Measurements from ENCODE around the gene PYGO1. TPM values are rescaled to one million over a fixed set of nuclear protein-coding genes. Genes with fewer than 3 reads are reported as not detected.

PYGO1 gene
- total and polyA plus RNA-seq, 2 of the 8 experiments (the other 6 are each of a cell fraction or from before 2014, with no cell fraction given) = 0.50 to 1.1 TPM

DNA sequence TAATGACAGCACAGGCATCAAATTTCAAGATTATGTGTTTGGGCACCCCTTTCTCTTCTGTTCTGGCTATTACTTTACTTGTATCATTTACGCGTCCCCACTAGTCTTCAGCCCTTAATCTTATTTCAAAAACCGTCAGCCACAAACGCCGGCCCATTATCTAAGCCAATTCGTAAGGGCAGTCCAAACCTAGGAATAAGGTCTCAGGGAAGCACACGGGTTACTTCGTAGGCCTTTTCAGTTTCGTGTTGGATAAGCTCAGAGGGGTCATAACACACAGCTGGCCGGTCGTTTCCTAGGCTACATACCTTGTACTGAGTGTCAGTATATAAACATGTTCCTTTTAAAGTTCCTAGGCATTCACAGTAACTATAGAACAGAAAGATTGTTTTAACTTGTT, 75.0 kb downstream of the PYGO1 start:
- Histone ChIP-seq H4K8ac (ENCODE audit: extremely low read depth, insufficient read depth, low read length) (no peak overlapping the region), H2BK5ac (ENCODE audit: low read depth, low read length) (no peak overlapping the region), H3K4ac (replicated peaks; ENCODE audit: insufficient read length, low read depth, low read length) (no peak overlapping the region), H2BK15ac (ENCODE audit: low read length) (no peak overlapping the region), H3K23ac (ENCODE audit: insufficient read length) (no peak overlapping the region), H2BK120ac (replicated peaks; ENCODE audit: low read depth, low read length) (no peak overlapping the region), H3K36me3 (ENCODE audit: control insufficient read depth in 2 of 4, insufficient read depth in 4 of 4, low read length in 3 of 4) (no peaks in the 10 kb centered on the region), H4K20me1 (replicated peaks in 1 of 2; ENCODE audit: control insufficient read depth in 1 of 2, insufficient read depth in 2 of 2, low read length in 2 of 2) (no peaks in the 10 kb centered on the region), H3K14ac (ENCODE audit: insufficient read length) (no peak overlapping the region), H3K27me3 (replicated peaks in 1 of 4; ENCODE audit: control insufficient read depth in 3 of 4, extremely low read depth in 1 of 4, insufficient read depth in 3 of 4, low read length in 3 of 4) (no peaks in the 10 kb centered on the region), H3K18ac (ENCODE audit: extremely low read depth, low read length) (no peak overlapping the region), H3K4me3 (ENCODE audit: extremely low read depth in 1 of 4, insufficient read depth in 2 of 4, low read depth in 3 of 4, low read length in 4 of 4) (no peak overlapping the region), H2BK12ac (ENCODE audit: low read depth, low read length) (no peak overlapping the region), H3K9me3 (ENCODE audit: insufficient read depth in 2 of 2, low read depth in 1 of 2, low read length in 1 of 2) (no peaks in the 10 kb centered on the region), H3K4me2 (ENCODE audit: insufficient read depth in 1 of 2, low read depth in 2 of 2, low read length in 2 of 2) (no peak overlapping the region), H4K5ac (ENCODE audit: insufficient read length, low read depth, low read length) (no peak overlapping the region), H3K79me2 (ENCODE audit: control insufficient read depth in 1 of 2, insufficient read depth in 2 of 2, low read length in 2 of 2) (no peaks in the 10 kb centered on the region), H2AFZ (ENCODE audit: low read length) (no peak overlapping the region), H2BK20ac (ENCODE audit: low read length) (no peak overlapping the region), H4K91ac (replicated peaks; ENCODE audit: insufficient read length, low read length) (no peak overlapping the region), H3K27ac (ENCODE audit: low read depth, low read length) (no peak overlapping the region), H3K23me2 (ENCODE audit: low read depth, low read length) (no peaks in the 10 kb centered on the region), H3K9ac (replicated peaks in 1 of 4; ENCODE audit: extremely low read depth in 1 of 4, low read depth in 3 of 4, low read length in 3 of 4) (no peak overlapping the region), H3K56ac (replicated peaks; ENCODE audit: insufficient read length, low read depth, low read length) (no peak overlapping the region), H3K4me1 (replicated peaks in 1 of 4; ENCODE audit: control insufficient read depth in 3 of 4, insufficient read depth in 4 of 4, low read length in 3 of 4) (no peaks in the 10 kb centered on the region), H3K79me1 (ENCODE audit: low read depth, low read length) (no peaks in the 10 kb centered on the region), H2AK5ac (ENCODE audit: low read depth, low read length) (no peak overlapping the region)
- ChIA-PET POLR2A (ENCODE audit: partially characterized antibody) (no interaction called here), CTCF (ENCODE audit: partially characterized antibody) (interaction anchor here (0.8 to 8.6 kb wide), 11 partner anchors 10 to 332 kb away, joined by 3 to 111 read pairs (median 5); partner anchors contain the start of gene PYGO1)
- TF ChIP-seq BCL11A (IDR thresholded peaks at IDR 0.05; ENCODE audit: low read depth in 2 of 2, low read length in 2 of 2) (no peak), POLR2AphosphoS5 (IDR thresholded peaks at IDR 0.05; ENCODE audit: low read depth, low read length) (no peak), RAD21 (IDR thresholded peaks at IDR 0.05 in 1 of 2, conservative IDR thresholded peaks at IDR 0.05 in 1 of 2; ENCODE audit: low read depth in 2 of 2, low read length in 2 of 2) (no peak), NANOG (IDR thresholded peaks at IDR 0.05; ENCODE audit: insufficient read depth, low read depth, low read length, poor library complexity, severe bottlenecking) (no peak), EGR1 (IDR thresholded peaks at IDR 0.05; ENCODE audit: borderline replicate concordance, low read depth, low read length) (no peak)
- TF ChIP-seq, protein P1, sequence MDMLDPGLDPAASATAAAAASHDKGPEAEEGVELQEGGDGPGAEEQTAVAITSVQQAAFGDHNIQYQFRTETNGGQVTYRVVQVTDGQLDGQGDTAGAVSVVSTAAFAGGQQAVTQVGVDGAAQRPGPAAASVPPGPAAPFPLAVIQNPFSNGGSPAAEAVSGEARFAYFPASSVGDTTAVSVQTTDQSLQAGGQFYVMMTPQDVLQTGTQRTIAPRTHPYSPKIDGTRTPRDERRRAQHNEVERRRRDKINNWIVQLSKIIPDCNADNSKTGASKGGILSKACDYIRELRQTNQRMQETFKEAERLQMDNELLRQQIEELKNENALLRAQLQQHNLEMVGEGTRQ (IDR thresholded peaks at IDR 0.05; ENCODE audit: low read length) = no peak
- TF ChIP-seq, protein P2, sequence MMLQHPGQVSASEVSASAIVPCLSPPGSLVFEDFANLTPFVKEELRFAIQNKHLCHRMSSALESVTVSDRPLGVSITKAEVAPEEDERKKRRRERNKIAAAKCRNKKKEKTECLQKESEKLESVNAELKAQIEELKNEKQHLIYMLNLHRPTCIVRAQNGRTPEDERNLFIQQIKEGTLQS (IDR thresholded peaks at IDR 0.05; ENCODE audit: insufficient read depth, low read depth, low read length) = no peak
- WGBS, 2 experiments (ENCODE audit: extremely low coverage in 1 of 2, insufficient coverage in 1 of 2, insufficient read length in 1 of 2, insufficient replicate concordance in 2 of 2, low coverage in 1 of 2, low lambda C conversion rate in 2 of 2, missing lambda C conversion rate in 1 of 2) = 88% methylated on average over 11 of the region's 11 CpGs; no CpG with 5 or more reads in 1 of the 2 experiments
- DNase-seq (ENCODE audit: low read depth in 1 of 2, low spot score in 2 of 2) (no peak), FAIRE-seq (no peak)
